GM12874 (cell line): ENCODE results near the gene NOTCH2.

ENCODE experiments used
- TF ChIP-seq, protein P1 (sequence below): IDR thresholded peaks from 2 replicates; pipeline ENCODE4 v1.5.1; 2011; ENCODE audit warnings: low read depth, mild to moderate bottlenecking, control low read depth, low read length, moderate library complexity; ENCODE audit not compliant: insufficient read depth

NOTCH2 gene

DNA sequence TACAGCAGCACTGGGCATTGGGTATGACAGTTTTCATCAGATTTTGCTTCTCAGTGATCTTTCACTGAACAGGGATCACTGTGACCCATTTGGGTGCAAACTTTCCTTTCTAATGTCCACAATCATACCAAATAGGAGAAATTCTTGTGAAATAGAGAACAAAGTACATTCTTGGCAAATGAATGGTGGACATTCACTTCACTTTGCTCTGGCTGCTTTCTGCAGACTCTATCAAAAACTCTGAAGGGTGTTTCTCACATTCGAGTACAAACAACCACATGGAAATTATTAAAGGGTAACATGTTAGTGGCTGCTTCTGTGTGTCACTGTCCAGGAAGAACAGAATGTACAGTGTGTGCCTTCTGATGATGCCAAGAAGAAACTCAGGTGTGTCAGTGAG lies 111.2 kb downstream of the NOTCH2 start:
- TF ChIP-seq, protein P1, sequence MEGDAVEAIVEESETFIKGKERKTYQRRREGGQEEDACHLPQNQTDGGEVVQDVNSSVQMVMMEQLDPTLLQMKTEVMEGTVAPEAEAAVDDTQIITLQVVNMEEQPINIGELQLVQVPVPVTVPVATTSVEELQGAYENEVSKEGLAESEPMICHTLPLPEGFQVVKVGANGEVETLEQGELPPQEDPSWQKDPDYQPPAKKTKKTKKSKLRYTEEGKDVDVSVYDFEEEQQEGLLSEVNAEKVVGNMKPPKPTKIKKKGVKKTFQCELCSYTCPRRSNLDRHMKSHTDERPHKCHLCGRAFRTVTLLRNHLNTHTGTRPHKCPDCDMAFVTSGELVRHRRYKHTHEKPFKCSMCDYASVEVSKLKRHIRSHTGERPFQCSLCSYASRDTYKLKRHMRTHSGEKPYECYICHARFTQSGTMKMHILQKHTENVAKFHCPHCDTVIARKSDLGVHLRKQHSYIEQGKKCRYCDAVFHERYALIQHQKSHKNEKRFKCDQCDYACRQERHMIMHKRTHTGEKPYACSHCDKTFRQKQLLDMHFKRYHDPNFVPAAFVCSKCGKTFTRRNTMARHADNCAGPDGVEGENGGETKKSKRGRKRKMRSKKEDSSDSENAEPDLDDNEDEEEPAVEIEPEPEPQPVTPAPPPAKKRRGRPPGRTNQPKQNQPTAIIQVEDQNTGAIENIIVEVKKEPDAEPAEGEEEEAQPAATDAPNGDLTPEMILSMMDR: no peak

DNA sequence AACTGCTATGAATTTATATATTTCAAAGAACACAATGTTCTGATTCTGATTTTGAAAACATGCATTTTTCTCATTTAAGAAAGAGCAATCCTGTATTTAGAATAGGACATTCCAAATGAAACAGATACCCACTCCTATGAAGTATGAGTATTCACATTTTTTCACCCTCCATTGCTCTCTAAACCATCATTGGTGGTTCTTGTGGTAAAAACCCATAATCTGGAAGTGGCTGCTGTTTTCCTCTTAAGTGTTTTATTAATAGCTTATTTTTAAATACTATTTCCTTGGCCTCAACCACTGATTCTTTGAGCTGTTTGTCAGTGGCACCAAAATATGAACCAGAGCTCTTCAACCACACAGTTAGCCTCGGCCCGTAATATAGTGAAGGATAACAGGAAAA lies 113.2 kb downstream of the NOTCH2 start:
- TF ChIP-seq, protein P1: no peak

DNA sequence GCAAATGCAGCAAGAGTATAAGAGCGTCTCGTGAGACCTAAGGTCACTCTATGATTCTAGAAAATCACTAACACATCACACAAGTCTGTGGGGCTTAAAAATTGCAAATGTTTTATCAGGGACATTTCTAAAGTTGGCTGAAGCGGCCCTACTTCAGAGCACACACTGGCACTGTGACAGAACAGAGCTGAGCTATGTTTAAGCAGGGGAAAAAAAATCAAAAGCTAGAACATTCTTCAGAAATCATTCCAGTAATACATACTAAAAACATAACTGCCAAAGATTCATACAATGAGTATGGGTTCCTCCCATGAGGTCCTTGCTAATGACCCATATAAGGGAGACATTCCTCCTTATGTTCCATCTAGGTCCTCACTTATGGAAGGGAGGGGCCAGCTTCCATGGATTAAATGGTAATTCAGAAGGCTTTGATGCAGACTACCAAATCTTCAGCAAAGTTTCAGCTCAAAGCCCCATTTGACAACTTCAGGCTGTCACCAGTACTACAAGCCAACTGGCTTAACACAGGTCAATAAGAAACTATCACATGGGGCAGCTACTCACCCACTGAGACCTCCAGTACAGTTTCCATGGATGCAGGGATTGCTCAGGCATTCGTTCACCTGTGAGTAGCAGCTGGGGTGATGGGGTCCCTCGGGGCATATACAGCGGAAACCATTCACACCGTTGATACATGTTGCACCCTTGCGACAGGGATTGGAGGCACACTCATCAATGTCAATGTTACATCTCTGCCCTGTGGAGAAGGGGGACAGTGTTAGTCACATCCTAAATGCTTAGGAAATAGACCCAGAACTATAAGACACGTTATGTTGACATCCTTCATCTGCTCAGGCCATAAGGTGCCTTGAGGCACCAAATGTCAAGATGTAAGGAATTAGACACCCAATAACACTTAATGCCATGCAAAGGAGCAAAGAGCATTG lies 114.7 kb downstream of the NOTCH2 start:
- TF ChIP-seq, protein P1: 0 out of 2 replicates have a peak, but pooled peaks have one; percentile 12

DNA sequence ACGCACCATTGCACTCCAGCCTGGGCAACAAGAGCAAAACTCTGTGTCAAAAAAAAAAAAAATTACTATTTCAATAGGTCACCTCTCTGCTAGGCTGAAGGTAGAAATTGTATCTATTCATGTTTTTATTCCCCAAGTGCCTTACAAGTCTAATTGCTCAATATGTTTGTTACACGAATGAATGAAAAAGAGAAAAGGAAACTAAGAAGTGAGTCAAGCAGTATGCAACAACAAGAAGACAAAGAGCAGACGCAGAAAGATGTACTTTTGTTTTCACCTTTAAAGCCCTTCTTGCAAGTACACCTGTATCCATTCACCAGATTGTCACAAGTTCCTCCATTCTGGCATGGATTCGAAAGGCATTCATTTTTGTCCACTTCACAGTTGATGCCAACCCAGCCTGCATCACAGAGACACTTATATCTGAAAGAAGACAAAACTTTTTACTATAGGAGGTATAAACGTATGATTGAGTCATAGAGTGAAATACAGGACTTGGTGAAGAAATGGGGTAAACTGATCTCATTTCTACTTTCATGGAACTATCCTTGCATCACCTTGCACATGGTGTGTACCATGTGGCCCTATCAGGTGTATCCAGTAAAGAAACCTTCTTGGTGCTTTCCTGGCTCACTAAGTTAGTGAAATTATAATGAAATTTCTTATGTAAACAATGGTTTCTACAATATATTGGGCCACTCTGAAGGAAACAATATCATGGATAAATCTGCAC lies 116.0 kb downstream of the NOTCH2 start:
- TF ChIP-seq, protein P1: no peak

DNA sequence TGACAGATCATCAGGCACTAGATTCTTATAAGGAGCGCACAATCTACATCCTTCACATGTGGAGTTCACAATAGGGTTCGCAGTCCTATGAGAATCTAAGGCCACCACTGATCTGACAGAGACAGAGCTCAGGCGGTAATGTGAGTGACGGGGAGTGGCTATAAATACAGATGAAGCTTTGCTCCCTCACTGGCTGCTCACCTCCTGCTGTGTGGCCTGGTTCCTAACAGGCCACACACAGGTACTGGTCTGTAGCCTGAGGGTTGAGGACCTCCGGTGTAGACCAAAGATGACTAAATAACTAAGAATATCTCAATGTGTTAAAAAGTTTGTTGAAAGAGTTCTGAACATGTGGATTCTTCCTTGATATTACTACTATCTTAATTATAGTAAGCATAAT lies 117.0 kb downstream of the NOTCH2 start:
- TF ChIP-seq, protein P1: no peak

DNA sequence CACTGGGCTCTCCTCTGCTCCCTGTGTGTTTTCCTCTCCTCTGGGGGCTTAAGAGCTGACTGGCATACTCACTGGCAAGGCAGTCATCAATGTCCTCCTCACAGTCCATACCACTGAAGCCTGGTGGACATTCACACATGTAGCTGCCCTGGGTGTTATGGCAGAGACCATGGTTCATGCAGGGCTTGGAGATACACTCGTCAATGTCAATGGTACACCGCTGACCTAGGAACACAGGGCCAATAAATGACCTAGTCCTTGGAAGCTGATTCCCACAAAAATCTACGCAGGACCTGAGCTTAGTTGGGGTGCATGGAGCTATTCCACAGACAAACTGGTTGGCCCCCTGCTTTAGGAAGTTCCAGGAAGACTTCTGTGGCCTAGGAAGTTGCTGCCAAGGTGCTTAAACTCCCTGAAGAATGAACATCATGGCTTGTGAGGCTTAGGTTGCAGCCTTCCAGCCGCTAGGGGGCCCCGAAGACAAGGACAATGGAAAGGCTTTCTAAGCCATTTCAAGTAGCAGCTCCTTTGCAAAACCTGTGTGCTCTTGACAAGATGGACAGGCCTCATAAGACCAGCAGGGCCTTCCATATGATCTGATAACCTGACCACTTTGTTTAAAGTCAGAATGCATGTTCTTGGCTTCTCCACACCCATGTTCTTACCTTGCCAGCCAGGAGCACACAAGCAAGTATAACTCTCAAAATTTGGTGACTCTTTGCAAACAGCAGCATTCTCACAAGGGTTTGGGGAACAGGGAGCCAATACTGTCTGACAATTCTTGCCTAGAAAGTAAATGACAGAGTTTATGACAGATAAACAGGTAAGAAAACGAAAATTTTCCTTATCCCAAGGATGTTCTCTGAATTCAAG lies 120.9 kb downstream of the NOTCH2 start:
- TF ChIP-seq, protein P1: peak; percentile 92
